K562 (cell line): Measurements from ENCODE around the gene FBP2. TPM values are rescaled to one million over a fixed set of nuclear protein-coding genes. Genes with fewer than 3 reads are reported as not detected.

Experiments
- ATAC-seq: fragments of 200-7000 bp; cut with Tn5 transposase; 3 replicates; pipeline ENCODE4 v1.9.1; 2020; ENCODE audit warnings: moderate library complexity
- BruUV-seq: library from RNA; stranded (reverse); fragments of 400-500 nt; replicated peaks from 2 replicates; lab custom pipeline; 2021; lab: Mats Ljungman, UMichigan
- CTCF ChIA-PET: fragments of 300-600 bp; formaldehyde crosslinking; extraction: SDS; loops from one replicate; lab custom pipeline; 2021; ENCODE audit warnings: low intra/inter-chr PET ratio; lab: Yijun Ruan, JAX
- POLR2A ChIA-PET: fragments of 300-600, 350-650 bp; sonication (Branson Sonifier 250); formaldehyde crosslinking; extraction: SDS; loops from one replicate; lab custom pipeline; 2021; ENCODE audit warnings: antibody characterized with exemption, inconsistent platforms; lab: Yijun Ruan, JAX
- DNase-seq, 4 experiments: peaks; one replicate each; pipeline versions ENCODE4 v3.0.0 to v3.0.0-alpha.2; 2011 to 2018; ENCODE audit warnings: low spot score in 3 of 4, mixed read lengths in 3 of 4; ENCODE audit errors: extremely low read depth in 1 of 4
- FAIRE-seq: peaks from 2 replicates; lab custom pipeline; 2011; peaks lifted over from hg19 to GRCh38; lab: Jason Lieb, UNC
- H2AFZ ChIP-seq: 2 replicates; pipeline ENCODE4 v1.6.0; 2011; ENCODE audit warnings: low read depth, low read length, control low read depth, inconsistent platforms
- H3K27ac ChIP-seq: fragments of 200-600 bp; 3 replicates; pipeline ENCODE4 v1.8.0; 2011; ENCODE audit warnings: low read depth, mild to moderate bottlenecking, control low read depth, inconsistent platforms, low read length, moderate library complexity, mixed read lengths; ENCODE audit errors: extremely low read depth
- H3K27me3 ChIP-seq, 2 experiments: fragments of 300-600 bp in 1 of 2; 2 replicates in 1 of 2; 3 replicates in 1 of 2; pipeline versions ENCODE4 v1.6.0 to v1.8.0; 2011; ENCODE audit warnings: inconsistent platforms in 2 of 2, low read length in 2 of 2, mild to moderate bottlenecking in 1 of 2, mixed read lengths in 1 of 2, moderate library complexity in 1 of 2; ENCODE audit not compliant: control insufficient read depth in 2 of 2, insufficient read depth in 2 of 2
- H3K36me3 ChIP-seq: fragments of 300-600 bp; 3 replicates; pipeline ENCODE4 v1.8.0; 2011; ENCODE audit warnings: mild to moderate bottlenecking, low read length, inconsistent platforms; ENCODE audit not compliant: control insufficient read depth, insufficient read depth
- H3K4me1 ChIP-seq, 2 experiments: fragments of 200-600 bp in 1 of 2; replicated peaks in 1 of 2; 2 replicates in 1 of 2; 3 replicates in 1 of 2; pipeline versions ENCODE4 v1.5.1 to v1.8.0; 2011; ENCODE audit warnings: inconsistent platforms in 2 of 2, low read length in 2 of 2, mild to moderate bottlenecking in 1 of 2, mixed read lengths in 1 of 2, moderate library complexity in 1 of 2; ENCODE audit not compliant: control insufficient read depth in 2 of 2, insufficient read depth in 2 of 2
- H3K4me2 ChIP-seq: 2 replicates; pipeline ENCODE4 v1.6.1; 2011; ENCODE audit warnings: low read length, control low read depth, inconsistent platforms, mixed read lengths; ENCODE audit not compliant: insufficient read depth
- H3K4me3 ChIP-seq: fragments of 200-600 bp; sonication (generic), shearing (Covaris generic); 2 replicates; pipeline ENCODE4 v1.5.1; 2016; ENCODE audit warnings: control low read depth, inconsistent platforms
- H3K79me2 ChIP-seq: fragments of 200-600 bp; 3 replicates; pipeline ENCODE4 v1.8.0; 2011; ENCODE audit warnings: low read length, inconsistent platforms; ENCODE audit not compliant: control insufficient read depth, insufficient read depth
- H3K9ac ChIP-seq, 2 experiments: 2 replicates each; pipeline versions ENCODE4 v1.6.0 to v1.6.1; 2011; ENCODE audit warnings: low read depth in 2 of 2, low read length in 2 of 2, control low read depth in 1 of 2, inconsistent platforms in 1 of 2, mild to moderate bottlenecking in 1 of 2, mixed read lengths in 1 of 2; ENCODE audit not compliant: insufficient read depth in 1 of 2
- H3K9me1 ChIP-seq: one replicate; pipeline ENCODE4 v1.6.0; 2011; ENCODE audit warnings: inconsistent platforms, mild to moderate bottlenecking, low read length, moderate library complexity; ENCODE audit not compliant: control insufficient read depth, insufficient read depth
- H3K9me3 ChIP-seq: replicated peaks from 2 replicates; pipeline ENCODE4 v1.5.1; 2011; ENCODE audit warnings: low read depth, low read length, inconsistent platforms; ENCODE audit not compliant: control insufficient read depth, insufficient read depth
- H4K20me1 ChIP-seq: replicated peaks from 2 replicates; pipeline ENCODE4 v1.6.1; 2011; ENCODE audit warnings: low read length, inconsistent platforms, mixed read lengths; ENCODE audit not compliant: control insufficient read depth, insufficient read depth
- ATF1 ChIP-seq, 2 experiments: fragments of 450-650 bp in 1 of 2; IDR thresholded peaks; 2 replicates each; pipeline ENCODE4 v1.6.1; 2016; ENCODE audit warnings: missing compliant biosample characterization in 1 of 2, missing genetic modification characterization in 1 of 2
- BDP1 ChIP-seq: IDR thresholded peaks from 3 replicates; pipeline ENCODE4 v1.6.1; 2011; ENCODE audit not compliant: insufficient read length, insufficient read depth
- CHD1 ChIP-seq: fragments of 200-600 bp; sonication (generic); IDR thresholded peaks from one replicate; pipeline ENCODE4 v1.6.1; 2012; ENCODE audit warnings: mild to moderate bottlenecking, moderate library complexity, low read length, inconsistent platforms
- FOS ChIP-seq: IDR thresholded peaks from 3 replicates; pipeline ENCODE4 v1.6.1; 2011; ENCODE audit not compliant: insufficient read length; ENCODE audit errors: extremely low read depth
- MEF2D ChIP-seq: conservative IDR thresholded peaks from 2 replicates; pipeline ENCODE4 v1.6.1; 2016; ENCODE audit warnings: low read depth, missing genetic modification characterization, missing compliant biosample characterization
- NKRF ChIP-seq: fragments of 450-650 bp; IDR thresholded peaks from 2 replicates; pipeline ENCODE4 v1.6.1; 2016; ENCODE audit warnings: borderline replicate concordance
- NRF1 ChIP-seq, 2 experiments: fragments of 450-650 bp; IDR thresholded peaks in 1 of 2; conservative IDR thresholded peaks in 1 of 2; 2 replicates each; pipeline ENCODE4 v1.6.1; 2014; ENCODE audit warnings: mild to moderate bottlenecking in 2 of 2
- RAD21 ChIP-seq, 2 experiments: fragments of 250-450 bp in 1 of 2; fragments of 450-650 bp in 1 of 2; sonication (Bioruptor Pico) in 1 of 2; formaldehyde crosslinking in 1 of 2; IDR thresholded peaks in 1 of 2; conservative IDR thresholded peaks in 1 of 2; 2 replicates each; pipeline versions ENCODE4 v1.4.0 to v1.8.0; 2020 to 2022; ENCODE audit warnings: mild to moderate bottlenecking in 2 of 2, moderate library complexity in 1 of 2
- U2AF1 ChIP-seq: fragments of 200-400 bp; formaldehyde crosslinking; optimal IDR thresholded peaks from 2 replicates; pipeline ENCODE3; 2017; ENCODE audit warnings: mild to moderate bottlenecking, low read depth, low read length, moderate library complexity
- ZNF830 ChIP-seq: fragments of 250-450 bp; sonication (Bioruptor Pico); IDR thresholded peaks from 2 replicates; pipeline ENCODE4 v1.5.0; 2021; ENCODE audit warnings: mild to moderate bottlenecking
- WGBS: fragments of 100-300 bp; shearing (Covaris generic); methylation state at CpG from one replicate; pipeline ENCODE4 v1.1.6; 2016; ENCODE audit warnings: low coverage, mixed read lengths; ENCODE audit not compliant: insufficient coverage; ENCODE audit errors: missing lambda C conversion rate; 5-methylcytosine and 5-hydroxymethylcytosine counted together
- in situ Hi-C: fragments of 300-500 bp; cut with MboI; formaldehyde crosslinking; loops from 4 replicates; pipeline ENCODE4 v1.15.0; 2018; ENCODE audit warnings: inconsistent platforms, mixed read lengths
- intact Hi-C: fragments of 100-400 bp; cut with micrococcal nuclease; formaldehyde crosslinking; loops from 2 replicates; pipeline ENCODE4 v1.14.2; 2022
- polyA plus RNA-seq, 8 experiments: library from polyadenylated mRNA; depleted of rRNA in 4 of 8; stranded (reverse) in 5 of 8; unstranded in 3 of 8; fragments of >200 nt; fragmentation: Nextera tagmentation in 2 of 8; fragmentation: Illumina TruSeq in 1 of 8; extraction: Ambion mirVana in 2 of 8; extraction: Trizol in 1 of 8; gene quantifications; 2 replicates each; pipeline versions ENCODE4 v1.2.1 to v1.2.3, GENCODE V29; 2011 to 2014; ENCODE audit warnings: inconsistent platforms in 1 of 8, missing spikeins in 1 of 8
- total RNA-seq, 7 experiments: library from RNA; depleted of rRNA in 6 of 7; stranded (reverse); fragments of >200 nt in 6 of 7; fragmentation: Illumina TruSeq in 2 of 7; extraction: Trizol in 2 of 7; gene quantifications; 2 replicates each; pipeline versions ENCODE4 v1.2.1 to v1.2.3, GENCODE V29; 2011 to 2021; ENCODE audit warnings: low replicate concordance in 1 of 7
- TF ChIP-seq, protein P1 (sequence below): sonication (generic); formaldehyde crosslinking; IDR thresholded peaks from 2 replicates; pipeline ENCODE4 v1.8.1; 2023; ENCODE audit warnings: mild to moderate bottlenecking, missing genetic modification reagents
- TF ChIP-seq, protein P2 (sequence below), 3 experiments: IDR thresholded peaks in 2 of 3; conservative IDR thresholded peaks in 1 of 3; 2 replicates each; pipeline ENCODE4 v1.5.1; 2011 to 2012; ENCODE audit warnings: low read length in 3 of 3, mild to moderate bottlenecking in 3 of 3, control low read depth in 2 of 3, improper control_type of control experiment in 1 of 3, inconsistent platforms in 1 of 3, low read depth in 1 of 3, mixed read lengths in 1 of 3, moderate library complexity in 1 of 3; ENCODE audit not compliant: insufficient read depth in 2 of 3
- TF ChIP-seq, protein P3 (sequence below): fragments of 250-450 bp; sonication (Bioruptor Pico); IDR thresholded peaks from 2 replicates; pipeline ENCODE4 v1.5.0; 2021

Gene FBP2
- total and polyA plus RNA-seq, 9 of the 15 experiments (the other 6 are each of a cell fraction or from before 2014, with no cell fraction given), result 0.06 TPM; not detected in 7

GRCh38 chr9:94553029-94553938, 40.3 kb downstream of the FBP2 start:
- no peaks in the 10 kb centered on the region for H3K79me2 ChIP-seq
- H3K9me3 ChIP-seq, result no peaks in the 10 kb centered on the region; the same call in 1 of the 2 replicates
- no peaks in the 10 kb centered on the region for H3K36me3 ChIP-seq
- H3K4me3 ChIP-seq, result no peak overlapping the region; the same call in 1 of the 2 replicates
- ChIA-PET CTCF (no interaction called here), POLR2A (interaction anchor here (0.7 kb wide), 1 partner anchor 1531 kb away, joined by 3 read pairs; no protein-coding TSS in a partner anchor)
- no peaks in the 10 kb centered on the region for H4K20me1 ChIP-seq
- no peak overlapping the region for H2AFZ ChIP-seq
- H3K9me1 ChIP-seq, result no peaks in the 10 kb centered on the region
- 48% methylated on average over 26 of the region's 29 CpGs for WGBS
- no peak overlapping the region for H3K27ac ChIP-seq
- intact Hi-C loops, result loop anchor here (10.0 kb wide), 1 partner anchor 572 kb away; no protein-coding TSS in a partner anchor
- in situ Hi-C loops, result no loop called here
- FAIRE-seq, result no peak
- no TSS peak for BruUV-seq
- H3K4me1 ChIP-seq, result peaks cover 3 to 24% of the 10 kb centered on the region in 2 experiments; a peak in 4 of 5 replicates
- DNase-seq, result peak in 1 of 4 experiments; percentile 30
- H3K9ac ChIP-seq, result peak overlapping the region in 1 of 2 experiments; percentile 8; a peak in 1 of 4 replicates
- ATAC-seq, result peak; percentile 57
- H3K4me2 ChIP-seq, result peak overlapping the region; percentile 73; the same call in 1 of the 2 replicates
- H3K27me3 ChIP-seq, result peaks cover 8 to 21% of the 10 kb centered on the region in 2 experiments
- peak in 1 of 2 experiments; percentile 38; a peak in 1 of 4 replicates for TF ChIP-seq RAD21 (CRISPR knock-in tag; conservative IDR thresholded peaks at IDR 0.05 in 1 of 2, IDR thresholded peaks at IDR 0.05 in 1 of 2)
- TF ChIP-seq, protein P1, sequence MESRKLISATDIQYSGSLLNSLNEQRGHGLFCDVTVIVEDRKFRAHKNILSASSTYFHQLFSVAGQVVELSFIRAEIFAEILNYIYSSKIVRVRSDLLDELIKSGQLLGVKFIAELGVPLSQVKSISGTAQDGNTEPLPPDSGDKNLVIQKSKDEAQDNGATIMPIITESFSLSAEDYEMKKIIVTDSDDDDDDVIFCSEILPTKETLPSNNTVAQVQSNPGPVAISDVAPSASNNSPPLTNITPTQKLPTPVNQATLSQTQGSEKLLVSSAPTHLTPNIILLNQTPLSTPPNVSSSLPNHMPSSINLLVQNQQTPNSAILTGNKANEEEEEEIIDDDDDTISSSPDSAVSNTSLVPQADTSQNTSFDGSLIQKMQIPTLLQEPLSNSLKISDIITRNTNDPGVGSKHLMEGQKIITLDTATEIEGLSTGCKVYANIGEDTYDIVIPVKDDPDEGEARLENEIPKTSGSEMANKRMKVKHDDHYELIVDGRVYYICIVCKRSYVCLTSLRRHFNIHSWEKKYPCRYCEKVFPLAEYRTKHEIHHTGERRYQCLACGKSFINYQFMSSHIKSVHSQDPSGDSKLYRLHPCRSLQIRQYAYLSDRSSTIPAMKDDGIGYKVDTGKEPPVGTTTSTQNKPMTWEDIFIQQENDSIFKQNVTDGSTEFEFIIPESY (CRISPR knock-in tag), result no peak
- peak; percentile 65 to 76 for TF ChIP-seq NRF1 (conservative IDR thresholded peaks at IDR 0.05 in 1 of 2, IDR thresholded peaks at IDR 0.05 in 1 of 2)
- no peak for TF ChIP-seq U2AF1
- TF ChIP-seq BDP1, result no peak
- TF ChIP-seq ATF1 (CRISPR knock-in tag; IDR thresholded peaks at IDR 0.05), result no peak
- no peak for TF ChIP-seq ATF1 (tag; IDR thresholded peaks at IDR 0.05)
- TF ChIP-seq ZNF830 (CRISPR knock-in tag), result no peak
- TF ChIP-seq CHD1, result no peak
- TF ChIP-seq, protein P2, sequence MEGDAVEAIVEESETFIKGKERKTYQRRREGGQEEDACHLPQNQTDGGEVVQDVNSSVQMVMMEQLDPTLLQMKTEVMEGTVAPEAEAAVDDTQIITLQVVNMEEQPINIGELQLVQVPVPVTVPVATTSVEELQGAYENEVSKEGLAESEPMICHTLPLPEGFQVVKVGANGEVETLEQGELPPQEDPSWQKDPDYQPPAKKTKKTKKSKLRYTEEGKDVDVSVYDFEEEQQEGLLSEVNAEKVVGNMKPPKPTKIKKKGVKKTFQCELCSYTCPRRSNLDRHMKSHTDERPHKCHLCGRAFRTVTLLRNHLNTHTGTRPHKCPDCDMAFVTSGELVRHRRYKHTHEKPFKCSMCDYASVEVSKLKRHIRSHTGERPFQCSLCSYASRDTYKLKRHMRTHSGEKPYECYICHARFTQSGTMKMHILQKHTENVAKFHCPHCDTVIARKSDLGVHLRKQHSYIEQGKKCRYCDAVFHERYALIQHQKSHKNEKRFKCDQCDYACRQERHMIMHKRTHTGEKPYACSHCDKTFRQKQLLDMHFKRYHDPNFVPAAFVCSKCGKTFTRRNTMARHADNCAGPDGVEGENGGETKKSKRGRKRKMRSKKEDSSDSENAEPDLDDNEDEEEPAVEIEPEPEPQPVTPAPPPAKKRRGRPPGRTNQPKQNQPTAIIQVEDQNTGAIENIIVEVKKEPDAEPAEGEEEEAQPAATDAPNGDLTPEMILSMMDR (IDR thresholded peaks at IDR 0.05 in 2 of 3, conservative IDR thresholded peaks at IDR 0.05 in 1 of 3; ENCODE audit: insufficient read depth in 2 of 3, low read depth in 1 of 3, low read length in 3 of 3), result peak; percentile 28 to 42 (median 35); a peak in 3 of 6 replicates
- TF ChIP-seq MEF2D (tag), result no peak
- TF ChIP-seq, protein P3, sequence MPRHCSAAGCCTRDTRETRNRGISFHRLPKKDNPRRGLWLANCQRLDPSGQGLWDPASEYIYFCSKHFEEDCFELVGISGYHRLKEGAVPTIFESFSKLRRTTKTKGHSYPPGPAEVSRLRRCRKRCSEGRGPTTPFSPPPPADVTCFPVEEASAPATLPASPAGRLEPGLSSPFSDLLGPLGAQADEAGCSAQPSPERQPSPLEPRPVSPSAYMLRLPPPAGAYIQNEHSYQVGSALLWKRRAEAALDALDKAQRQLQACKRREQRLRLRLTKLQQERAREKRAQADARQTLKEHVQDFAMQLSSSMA (CRISPR knock-in tag), result no peak
- no peak for TF ChIP-seq NKRF
- no peak for TF ChIP-seq FOS
